Thyroid gland (tissue), 4 donors: ENCODE results near the gene COL16A1. TPM values are rescaled to one million over a fixed set of nuclear protein-coding genes. Genes with fewer than 3 reads are reported as not detected.
A peak's percentile ranks its signal among the peaks of the same experiment; 100 is the strongest.

Source experiments
- DNase-seq, 2 donors: peaks; one replicate each; pipeline ENCODE4 v3.0.0-alpha.2; 2019
- H3K27ac ChIP-seq, 3 donors: fragments of 200-600 bp; sonication (generic); 1 replicate in 2 of 3; 2 replicates in 1 of 3; pipeline ENCODE4 v1.5.1; 2016 to 2019; ENCODE audit warnings: mild to moderate bottlenecking in 1 of 3, moderate library complexity in 1 of 3
- H3K27me3 ChIP-seq: fragments of 200-600 bp; sonication (generic); one replicate; pipeline ENCODE4 v1.5.1; 2019
- H3K36me3 ChIP-seq, 2 donors: fragments of 200-600 bp; sonication (generic); one replicate each; pipeline ENCODE4 v1.5.1; 2016 to 2019
- H3K4me1 ChIP-seq, 2 donors: fragments of 200-600 bp; sonication (generic); one replicate each; pipeline ENCODE4 v1.5.1; 2017 to 2019
- H3K4me3 ChIP-seq, 3 donors: fragments of 200-600 bp; sonication (generic); replicated peaks in 1 of 3; 1 replicate in 2 of 3; 2 replicates in 1 of 3; pipeline ENCODE4 v1.5.1; 2016; ENCODE audit warnings: mild to moderate bottlenecking in 1 of 3
- H3K9me3 ChIP-seq: fragments of 200-600 bp; sonication (generic); one replicate; pipeline ENCODE4 v1.5.1; 2017
- CTCF ChIP-seq, 6 experiments: fragments of 200-600 bp in 3 of 6; fragments of 450-650 bp in 3 of 6; sonication (generic) in 3 of 6; IDR thresholded peaks; one replicate each; pipeline ENCODE4 v1.5.1; 2016 to 2019; ENCODE audit warnings: antibody characterized with exemption in 6 of 6, mild to moderate bottlenecking in 2 of 6, inconsistent platforms in 1 of 6, moderate library complexity in 1 of 6
- POLR2A ChIP-seq, 2 donors: fragments of 450-650 bp; IDR thresholded peaks; one replicate each; pipeline ENCODE4 v1.6.1; 2017; ENCODE audit warnings: antibody characterized with exemption in 2 of 2, mild to moderate bottlenecking in 2 of 2, moderate library complexity in 1 of 2
- WGBS, 2 donors: methylation state at CpG; one replicate each; pipeline ENCODE4 v1.1.5; 2017; 5-methylcytosine and 5-hydroxymethylcytosine counted together
- intact Hi-C: fragments of 100-400 bp; cut with DNase I; formaldehyde crosslinking; loops from one replicate; pipeline ENCODE4 v1.15.1; 2023
- total RNA-seq, 4 donors: library from RNA; depleted of rRNA; stranded (reverse); fragments of >200 nt; gene quantifications; one replicate each; pipeline ENCODE4 v1.2.3, GENCODE V29; 2016

COL16A1 gene
- total RNA-seq, 4 donors from 2014 or later = 61.3 to 121 (median 97.1) TPM

- DNase-seq = no peak
- Histone ChIP-seq H3K27me3 (no peaks in the 10 kb centered on the region), H3K36me3 (no peaks in the 10 kb centered on the region), H3K27ac (peak overlapping the region in 1 of 3 donors; percentile 80), H3K4me3 (no peak overlapping the region), H3K4me1 (peaks cover 26 to 48% of the 10 kb centered on the region in 2 donors), H3K9me3 (no peaks in the 10 kb centered on the region)
- 75 to 87% methylated on average over 8 of the region's 8 CpGs for whole genome bisulfite sequencing, 2 donors
- no peak for TF ChIP-seq CTCF (IDR thresholded peaks at IDR 0.05)
- no peak for TF ChIP-seq POLR2A (IDR thresholded peaks at IDR 0.05)
- intact Hi-C loops = no loop called here
Measured at GRCh38 chr1:31671561-31672201, 32.1 kb downstream of the COL16A1 start.

GRCh38 chr1:31671147-31671546 is 32.7 kb downstream of the COL16A1 start:
- Histone ChIP-seq H3K36me3 (no peaks in the 10 kb centered on the region), H3K9me3 (no peaks in the 10 kb centered on the region), H3K4me1 (peaks cover 31 to 54% of the 10 kb centered on the region in 2 donors), H3K4me3 (no peak overlapping the region), H3K27me3 (no peaks in the 10 kb centered on the region), H3K27ac (peak overlapping the region; percentile 80 to 88 (median 81))
- DNase-seq = no peak
- 86% methylated on average over 9 to 11 of the region's 11 CpGs for WGBS, 2 donors
- intact Hi-C loops = no loop called here
- no peak for TF ChIP-seq POLR2A (IDR thresholded peaks at IDR 0.05)
- TF ChIP-seq CTCF (IDR thresholded peaks at IDR 0.05) = no peak

- Histone ChIP-seq H3K9me3 (no peaks in the 10 kb centered on the region), H3K36me3 (no peaks in the 10 kb centered on the region), H3K27me3 (no peaks in the 10 kb centered on the region), H3K4me3 (no peak overlapping the region), H3K27ac (peak overlapping the region; percentile 80 to 88 (median 81)), H3K4me1 (peaks cover 37 to 59% of the 10 kb centered on the region in 2 donors)
- no peak for DNase-seq
- 62 to 76% methylated on average over 6 of the region's 6 CpGs for WGBS, 2 donors
- intact Hi-C loops = no loop called here
- TF ChIP-seq POLR2A (IDR thresholded peaks at IDR 0.05) (no peak), CTCF (IDR thresholded peaks at IDR 0.05) (no peak)
Measured at GRCh38 chr1:31670593-31670964, 33.2 kb downstream of the COL16A1 start.

- peak; percentile 98 to 99 for DNase-seq
- intact Hi-C loops = loop anchor here (5.0 to 10.0 kb wide), 2 partner anchors 37 to 295 kb away; no protein-coding TSS in a partner anchor
Measured at GRCh38 chr1:31669786-31670592, 33.8 kb downstream of the COL16A1 start.

More at GRCh38 chr1:31669786-31670592, 33.8 kb downstream of the COL16A1 start:
- TF ChIP-seq POLR2A (IDR thresholded peaks at IDR 0.05) (peak in 1 of 2 donors; percentile 77), CTCF (IDR thresholded peaks at IDR 0.05) (peak in 3 of 6 experiments; percentile 6 to 51 (median 34))
- no peaks in the 10 kb centered on the region for H3K36me3 ChIP-seq
- H3K27ac ChIP-seq = peak overlapping the region; percentile 80 to 88 (median 81)
- no peak overlapping the region for H3K4me3 ChIP-seq
- no peaks in the 10 kb centered on the region for H3K9me3 ChIP-seq
- peaks cover 43 to 65% of the 10 kb centered on the region in 2 donors for H3K4me1 ChIP-seq
- 4 to 12% methylated on average over 21 to 30 of the region's 30 CpGs for WGBS, 2 donors
- H3K27me3 ChIP-seq = no peaks in the 10 kb centered on the region
